Keratinocyte (primary cell): Measurements from ENCODE around the gene CEP170B. TPM values are rescaled to one million over a fixed set of nuclear protein-coding genes. Genes with fewer than 3 reads are reported as not detected.

Source experiments
- DNase-seq: peaks from one replicate; pipeline ENCODE4 v3.0.0-alpha.2; 2011; ENCODE audit warnings: low read depth, missing footprints, low spot score
- FAIRE-seq: peaks from 2 replicates; lab custom pipeline; 2011; peaks lifted over from hg19 to GRCh38; lab: Jason Lieb, UNC
- H2AFZ ChIP-seq: 2 replicates; pipeline ENCODE4 v1.6.0; 2012; ENCODE audit warnings: low read length, control low read depth, inconsistent platforms; ENCODE audit not compliant: control insufficient read depth
- H3K27ac ChIP-seq: 2 replicates; pipeline ENCODE4 v1.5.1; 2011; ENCODE audit warnings: low read length; ENCODE audit not compliant: control insufficient read depth, insufficient read depth
- H3K27me3 ChIP-seq: 3 replicates; pipeline ENCODE4 v1.6.0; 2011; ENCODE audit warnings: low read length; ENCODE audit not compliant: control insufficient read depth, insufficient read depth; ENCODE audit errors: extremely low read depth
- H3K36me3 ChIP-seq, 2 experiments: 2 replicates in 1 of 2; 3 replicates in 1 of 2; pipeline ENCODE4 v1.5.1; 2011; ENCODE audit warnings: low read length in 2 of 2, mild to moderate bottlenecking in 1 of 2; ENCODE audit not compliant: control insufficient read depth in 2 of 2, insufficient read depth in 2 of 2; ENCODE audit errors: extremely low read depth in 1 of 2
- H3K4me1 ChIP-seq: 3 replicates; pipeline ENCODE4 v1.5.1; 2011; ENCODE audit warnings: low read length; ENCODE audit not compliant: control insufficient read depth, insufficient read depth; ENCODE audit errors: extremely low read depth
- H3K4me2 ChIP-seq: 3 replicates; pipeline ENCODE4 v1.6.0; 2011; ENCODE audit warnings: low read depth, low read length; ENCODE audit not compliant: control insufficient read depth, insufficient read depth; ENCODE audit errors: extremely low read depth
- H3K4me3 ChIP-seq, 3 experiments: fragments of 200-600 bp in 1 of 3; sonication (generic) in 1 of 3; 2 replicates in 2 of 3; 3 replicates in 1 of 3; pipeline ENCODE4 v1.5.1; 2011 to 2016; ENCODE audit warnings: low read length in 3 of 3, mild to moderate bottlenecking in 3 of 3, control low read depth in 2 of 3, inconsistent platforms in 1 of 3, low read depth in 1 of 3, mixed read lengths in 1 of 3, mixed run types in 1 of 3, moderate library complexity in 1 of 3; ENCODE audit not compliant: control insufficient read depth in 2 of 3, insufficient read depth in 2 of 3; ENCODE audit errors: extremely low read depth in 1 of 3
- H3K79me2 ChIP-seq: 2 replicates; pipeline ENCODE4 v1.6.0; 2012; ENCODE audit warnings: low read length; ENCODE audit not compliant: control insufficient read depth, insufficient read depth
- H3K9ac ChIP-seq: 3 replicates; pipeline ENCODE4 v1.6.0; 2011; ENCODE audit warnings: low read length; ENCODE audit not compliant: control insufficient read depth, insufficient read depth; ENCODE audit errors: extremely low read depth
- H3K9me1 ChIP-seq: 3 replicates; pipeline ENCODE4 v1.6.0; 2011; ENCODE audit warnings: low read length; ENCODE audit not compliant: control insufficient read depth, insufficient read depth; ENCODE audit errors: extremely low read depth
- H3K9me3 ChIP-seq: 2 replicates; pipeline ENCODE4 v1.5.1; 2012; ENCODE audit warnings: low read depth, low read length; ENCODE audit not compliant: control insufficient read depth
- H4K20me1 ChIP-seq: 3 replicates; pipeline ENCODE4 v1.6.0; 2011; ENCODE audit warnings: low read length; ENCODE audit not compliant: control insufficient read depth, insufficient read depth; ENCODE audit errors: extremely low read depth
- CTCF ChIP-seq, 3 experiments: IDR thresholded peaks in 1 of 3; conservative IDR thresholded peaks in 1 of 3; optimal IDR thresholded peaks in 1 of 3; 2 replicates in 2 of 3; 3 replicates in 1 of 3; pipeline versions ENCODE3 to v1.5.1; 2011; ENCODE audit warnings: low read length in 3 of 3, mild to moderate bottlenecking in 3 of 3, moderate library complexity in 2 of 3, control low read depth in 1 of 3, inconsistent platforms in 1 of 3; ENCODE audit not compliant: insufficient read depth in 2 of 3; ENCODE audit errors: extremely low read depth in 1 of 3
- EZH2 ChIP-seq: IDR thresholded peaks from one replicate; pipeline ENCODE4 v1.6.1; 2012; ENCODE audit warnings: inconsistent platforms, mild to moderate bottlenecking, low read length, moderate library complexity
- dilution Hi-C: fragments of 300-500 bp; cut with MboI; formaldehyde crosslinking; loops from one replicate; pipeline ENCODE4 v1.7.0; 2020; ENCODE audit warnings: low sequenced_read_pairs; ENCODE audit not compliant: extremely low pct_ligation_motif_present
- polyA plus RNA-seq, 5 experiments: library from polyadenylated mRNA; depleted of rRNA in 3 of 5; stranded (reverse) in 3 of 5; stranded (forward) in 1 of 5; unstranded in 1 of 5; fragments of >200 nt; gene quantifications; 1 replicate in 1 of 5; 2 replicates in 3 of 5; 3 replicates in 1 of 5; pipeline versions ENCODE4 v1.2.1 to v1.2.3, GENCODE V29; 2011 to 2012; ENCODE audit warnings: missing spikeins in 2 of 5, low read depth in 1 of 5, low replicate concordance in 1 of 5

Gene CEP170B
- polyA plus RNA-seq, 1 donor (not counting 4 experiments of a cell fraction or from before 2014, with no cell fraction given), result 8.7 TPM

DNA sequence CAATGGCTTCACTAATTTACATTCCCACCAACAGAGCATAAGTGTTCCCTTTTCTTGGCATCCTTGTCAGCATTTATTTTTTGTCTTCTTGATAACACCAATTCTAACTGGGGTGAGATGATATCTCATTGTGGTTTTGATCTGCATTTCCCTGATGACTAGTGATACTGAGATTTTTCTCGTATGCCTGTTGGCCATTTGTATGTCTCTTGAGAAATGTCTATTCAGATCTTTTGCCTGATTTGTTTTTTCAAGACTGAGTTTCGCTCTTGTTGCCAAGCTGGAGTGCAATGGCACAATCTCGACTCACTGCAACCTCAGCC is 54.9 kb downstream of the CEP170B start:
- Histone ChIP-seq H4K20me1 (no peaks in the 10 kb centered on the region), H3K9ac (no peak overlapping the region), H3K79me2 (no peaks in the 10 kb centered on the region), H3K4me1 (no peaks in the 10 kb centered on the region), H3K4me3 (no peak overlapping the region), H3K36me3 (no peaks in the 10 kb centered on the region), H3K27ac (no peak overlapping the region), H2AFZ (no peak overlapping the region), H3K4me2 (no peak overlapping the region), H3K9me3 (no peaks in the 10 kb centered on the region), H3K9me1 (no peaks in the 10 kb centered on the region), H3K27me3 (no peaks in the 10 kb centered on the region)
- dilution Hi-C loops, result no loop called here
- DNase-seq (no peak), FAIRE-seq (no peak)
- no peak for TF ChIP-seq EZH2
- TF ChIP-seq CTCF (optimal IDR thresholded peaks at IDR 0.05 in 1 of 3, IDR thresholded peaks at IDR 0.05 in 1 of 3, conservative IDR thresholded peaks at IDR 0.05 in 1 of 3; ENCODE audit: extremely low read depth in 1 of 3, insufficient read depth in 2 of 3, low read length in 3 of 3), result no peak

DNA sequence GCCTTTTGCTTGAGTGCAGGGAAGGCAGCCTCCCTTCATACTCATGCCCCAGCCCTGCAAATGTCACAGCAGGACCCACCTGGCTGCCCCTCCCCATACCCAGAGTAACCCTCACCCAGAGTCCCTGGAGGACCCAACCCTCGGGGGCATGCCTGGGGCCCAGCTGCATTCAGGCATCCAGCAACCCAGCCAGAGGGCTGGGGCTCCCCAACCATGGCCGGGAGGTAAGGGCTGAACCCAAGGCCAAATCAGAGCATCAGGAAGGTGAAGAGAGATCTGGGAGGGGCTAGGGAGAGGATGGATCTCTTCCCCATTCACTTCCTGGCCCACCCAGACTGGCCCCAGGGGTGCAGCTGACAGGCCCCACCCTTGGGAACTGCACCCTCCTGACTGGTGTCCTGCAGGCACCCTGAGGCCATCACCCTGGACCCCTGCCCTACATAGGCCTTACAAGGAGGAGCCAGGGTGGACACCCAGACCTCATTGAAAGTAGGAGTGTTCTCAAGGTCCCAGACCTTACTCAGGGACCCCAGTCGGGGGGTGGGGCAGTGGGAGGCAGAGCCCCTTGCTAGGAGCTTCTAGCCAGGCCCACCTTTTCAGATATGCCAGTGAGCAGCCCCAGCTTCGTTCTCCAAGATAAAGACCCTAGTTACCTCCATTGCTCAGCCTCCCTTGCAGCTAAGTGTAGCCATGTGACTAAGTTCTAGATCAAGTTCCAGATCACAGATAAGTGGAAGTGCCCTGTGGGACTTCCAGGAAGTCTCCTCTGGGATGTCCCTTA is 58.8 kb downstream of the CEP170B start:
- no peak overlapping the region for H3K4me2 ChIP-seq
- FAIRE-seq (no peak), DNase-seq (no peak)
- H3K27ac ChIP-seq, result no peak overlapping the region
- no peaks in the 10 kb centered on the region for H4K20me1 ChIP-seq
- dilution Hi-C loops, result no loop called here
- no peaks in the 10 kb centered on the region for H3K4me1 ChIP-seq
- no peak overlapping the region for H2AFZ ChIP-seq
- no peak overlapping the region for H3K4me3 ChIP-seq
- no peaks in the 10 kb centered on the region for H3K36me3 ChIP-seq
- no peaks in the 10 kb centered on the region for H3K9me1 ChIP-seq
- H3K27me3 ChIP-seq, result no peaks in the 10 kb centered on the region
- no peaks in the 10 kb centered on the region for H3K79me2 ChIP-seq
- no peak overlapping the region for H3K9ac ChIP-seq
- no peaks in the 10 kb centered on the region for H3K9me3 ChIP-seq
- TF ChIP-seq CTCF (optimal IDR thresholded peaks at IDR 0.05 in 1 of 3, IDR thresholded peaks at IDR 0.05 in 1 of 3, conservative IDR thresholded peaks at IDR 0.05 in 1 of 3; ENCODE audit: extremely low read depth in 1 of 3, insufficient read depth in 2 of 3, low read length in 3 of 3), result no peak
- TF ChIP-seq EZH2, result no peak
